Liver (tissue), 3 donors: ENCODE measurements around the gene ZDHHC22.
"Not testable (repeated sequence)": the region's sequence is repeated elsewhere in the genome, so short reads cannot be mapped to it uniquely, and the experiment has no call there.

ENCODE experiments used
- EGR1 ChIP-seq, 2 donors: IDR thresholded peaks; 2 replicates each; pipeline ENCODE4 v1.6.1; 2016 to 2018; ENCODE audit warnings: antibody characterized with exemption in 2 of 2, low read depth in 2 of 2
- TAF1 ChIP-seq: conservative IDR thresholded peaks from 2 replicates; pipeline ENCODE4 v1.6.1; 2016; ENCODE audit warnings: antibody characterized with exemption, mild to moderate bottlenecking
- YY1 ChIP-seq: IDR thresholded peaks from 2 replicates; pipeline ENCODE4 v1.6.1; 2016; ENCODE audit warnings: antibody characterized with exemption, mild to moderate bottlenecking
- TF ChIP-seq, protein P1 (sequence below): fragments of 150-350 bp; IDR thresholded peaks from 2 replicates; pipeline ENCODE4 v1.5.1; 2017; ENCODE audit warnings: improper control_type of control experiment, low read depth, low read length; ENCODE audit not compliant: missing input control
- TF ChIP-seq, protein P2 (sequence below): IDR thresholded peaks from 2 replicates; pipeline ENCODE4 v1.6.1; 2016; ENCODE audit warnings: antibody characterized with exemption
- TF ChIP-seq, protein P3 (sequence below): IDR thresholded peaks from 2 replicates; pipeline ENCODE4 v1.6.1; 2016; ENCODE audit warnings: antibody characterized with exemption
- donor health status: healthy.
- donor health status: healthy.

DNA sequence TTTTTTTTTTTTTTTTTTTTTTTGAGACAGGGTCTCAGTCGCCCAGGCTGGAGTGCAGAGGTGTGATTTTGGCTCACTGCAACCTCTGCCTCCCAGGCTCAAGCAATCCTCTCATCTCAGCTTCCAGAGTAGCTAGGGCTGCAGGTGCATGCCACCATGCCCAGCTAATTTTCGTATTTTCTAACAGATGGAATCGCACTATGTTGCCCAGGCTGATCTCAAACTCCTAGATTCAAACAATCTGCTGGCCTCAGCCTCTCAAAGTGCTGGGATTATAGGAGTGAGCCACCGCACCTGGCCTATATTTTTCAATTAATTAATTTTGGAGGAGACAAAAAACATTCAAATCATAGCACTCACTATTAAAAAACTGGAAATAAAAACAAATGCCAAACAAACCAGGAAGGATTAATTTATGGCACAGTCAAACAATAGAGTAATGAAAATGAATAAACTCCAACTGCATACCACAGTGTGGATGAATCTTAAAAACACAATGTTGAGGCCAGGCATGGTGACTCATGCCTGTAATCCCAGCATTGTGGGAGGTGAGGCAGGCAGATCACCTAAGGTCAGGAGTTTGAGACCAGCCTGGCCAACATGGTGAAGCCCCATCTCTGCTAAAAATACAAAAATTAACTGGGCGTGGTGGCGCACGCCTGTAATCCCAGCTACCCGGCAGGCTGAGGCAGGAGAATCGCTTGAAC lies 32.5 kb upstream of the ZDHHC22 start:
- TF ChIP-seq, protein P1, sequence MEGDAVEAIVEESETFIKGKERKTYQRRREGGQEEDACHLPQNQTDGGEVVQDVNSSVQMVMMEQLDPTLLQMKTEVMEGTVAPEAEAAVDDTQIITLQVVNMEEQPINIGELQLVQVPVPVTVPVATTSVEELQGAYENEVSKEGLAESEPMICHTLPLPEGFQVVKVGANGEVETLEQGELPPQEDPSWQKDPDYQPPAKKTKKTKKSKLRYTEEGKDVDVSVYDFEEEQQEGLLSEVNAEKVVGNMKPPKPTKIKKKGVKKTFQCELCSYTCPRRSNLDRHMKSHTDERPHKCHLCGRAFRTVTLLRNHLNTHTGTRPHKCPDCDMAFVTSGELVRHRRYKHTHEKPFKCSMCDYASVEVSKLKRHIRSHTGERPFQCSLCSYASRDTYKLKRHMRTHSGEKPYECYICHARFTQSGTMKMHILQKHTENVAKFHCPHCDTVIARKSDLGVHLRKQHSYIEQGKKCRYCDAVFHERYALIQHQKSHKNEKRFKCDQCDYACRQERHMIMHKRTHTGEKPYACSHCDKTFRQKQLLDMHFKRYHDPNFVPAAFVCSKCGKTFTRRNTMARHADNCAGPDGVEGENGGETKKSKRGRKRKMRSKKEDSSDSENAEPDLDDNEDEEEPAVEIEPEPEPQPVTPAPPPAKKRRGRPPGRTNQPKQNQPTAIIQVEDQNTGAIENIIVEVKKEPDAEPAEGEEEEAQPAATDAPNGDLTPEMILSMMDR: not testable (repeated sequence)
- TF ChIP-seq, protein P2, sequence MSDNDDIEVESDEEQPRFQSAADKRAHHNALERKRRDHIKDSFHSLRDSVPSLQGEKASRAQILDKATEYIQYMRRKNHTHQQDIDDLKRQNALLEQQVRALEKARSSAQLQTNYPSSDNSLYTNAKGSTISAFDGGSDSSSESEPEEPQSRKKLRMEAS: not testable (repeated sequence)
- not testable (repeated sequence) for TF ChIP-seq YY1; TAF1; EGR1 (IDR thresholded peaks at IDR 0.05; ENCODE audit: low read depth in 2 of 2)
- TF ChIP-seq, protein P3, sequence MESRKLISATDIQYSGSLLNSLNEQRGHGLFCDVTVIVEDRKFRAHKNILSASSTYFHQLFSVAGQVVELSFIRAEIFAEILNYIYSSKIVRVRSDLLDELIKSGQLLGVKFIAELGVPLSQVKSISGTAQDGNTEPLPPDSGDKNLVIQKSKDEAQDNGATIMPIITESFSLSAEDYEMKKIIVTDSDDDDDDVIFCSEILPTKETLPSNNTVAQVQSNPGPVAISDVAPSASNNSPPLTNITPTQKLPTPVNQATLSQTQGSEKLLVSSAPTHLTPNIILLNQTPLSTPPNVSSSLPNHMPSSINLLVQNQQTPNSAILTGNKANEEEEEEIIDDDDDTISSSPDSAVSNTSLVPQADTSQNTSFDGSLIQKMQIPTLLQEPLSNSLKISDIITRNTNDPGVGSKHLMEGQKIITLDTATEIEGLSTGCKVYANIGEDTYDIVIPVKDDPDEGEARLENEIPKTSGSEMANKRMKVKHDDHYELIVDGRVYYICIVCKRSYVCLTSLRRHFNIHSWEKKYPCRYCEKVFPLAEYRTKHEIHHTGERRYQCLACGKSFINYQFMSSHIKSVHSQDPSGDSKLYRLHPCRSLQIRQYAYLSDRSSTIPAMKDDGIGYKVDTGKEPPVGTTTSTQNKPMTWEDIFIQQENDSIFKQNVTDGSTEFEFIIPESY: not testable (repeated sequence)
